Stomach (tissue), 9 donors: Measurements from ENCODE around the gene WDR76. TPM values are rescaled to one million over a fixed set of nuclear protein-coding genes. Genes with fewer than 3 reads are reported as not detected.
"Not testable (repeated sequence)": the region's sequence is repeated elsewhere in the genome, so short reads cannot be mapped to it uniquely, and the experiment has no call there.

Source experiments
- DNase-seq, 2 donors: peaks; one replicate each; pipeline versions ENCODE4 v3.0.0 to v3.0.0-alpha.2; 2013 to 2019
- H3K27ac ChIP-seq, 5 donors: fragments of 200-600 bp in 4 of 5; sonication (generic) in 4 of 5; one replicate each; pipeline ENCODE4 v1.5.1; 2013 to 2019; ENCODE audit warnings: mild to moderate bottlenecking in 1 of 5, moderate library complexity in 1 of 5
- H3K27me3 ChIP-seq, 3 donors: fragments of 200-600 bp; sonication (generic); one replicate each; pipeline ENCODE4 v1.5.1; 2017 to 2019; ENCODE audit warnings: mixed run types in 1 of 3
- H3K36me3 ChIP-seq, 4 donors: fragments of 200-600 bp; sonication (generic); 1 replicate in 3 of 4; 2 replicates in 1 of 4; pipeline ENCODE4 v1.5.1; 2016 to 2019
- H3K4me1 ChIP-seq, 4 donors: fragments of 200-600 bp; sonication (generic); one replicate each; pipeline ENCODE4 v1.5.1; 2016 to 2019
- H3K4me3 ChIP-seq, 4 donors: fragments of 200-600 bp; sonication (generic) in 3 of 4; one replicate each; pipeline ENCODE4 v1.5.1; 2016 to 2019; ENCODE audit warnings: mild to moderate bottlenecking in 1 of 4
- H3K9me3 ChIP-seq, 4 donors: fragments of 200-600 bp; sonication (generic); one replicate each; pipeline ENCODE4 v1.5.1; 2016 to 2019
- CTCF ChIP-seq, 7 experiments: fragments of 450-650 bp in 4 of 7; fragments of 200-600 bp in 3 of 7; sonication (generic) in 3 of 7; IDR thresholded peaks; one replicate each; pipeline ENCODE4 v1.5.1; 2016 to 2019; ENCODE audit warnings: antibody characterized with exemption in 7 of 7, control low read depth in 2 of 7, mild to moderate bottlenecking in 1 of 7
- EP300 ChIP-seq: sonication (generic); formaldehyde crosslinking; IDR thresholded peaks from one replicate; pipeline ENCODE4 v1.6.1; 2017; ENCODE audit warnings: antibody characterized with exemption
- POLR2A ChIP-seq, 4 donors: fragments of 450-650 bp; IDR thresholded peaks; one replicate each; pipeline ENCODE4 v1.6.1; 2016; ENCODE audit warnings: antibody characterized with exemption in 4 of 4, control low read depth in 2 of 4, mild to moderate bottlenecking in 1 of 4, moderate library complexity in 1 of 4
- POLR2AphosphoS5 ChIP-seq, 3 donors: sonication (generic); formaldehyde crosslinking; IDR thresholded peaks; one replicate each; pipeline ENCODE4 v1.6.1; 2016; ENCODE audit warnings: antibody characterized with exemption in 3 of 3
- WGBS, 5 donors: extraction: QIAGEN DNeasy Blood & Tissue Kit in 3 of 5; methylation state at CpG; one replicate each; pipeline versions ENCODE4 v1.1.5 to v1.1.7; 2013 to 2018; 5-methylcytosine and 5-hydroxymethylcytosine counted together
- intact Hi-C: fragments of 100-400 bp; cut with DNase I; formaldehyde crosslinking; loops from one replicate; pipeline ENCODE4 v1.15.1; 2023; ENCODE audit warnings: low total_unique reads
- polyA plus RNA-seq, 3 donors: library from polyadenylated mRNA; stranded (reverse); fragments of 200-250 nt; gene quantifications; one replicate each; pipeline ENCODE4 v1.2.3, GENCODE V29; 2013
- total RNA-seq, 5 donors: library from RNA; depleted of rRNA; stranded (reverse); fragments of >200 nt; gene quantifications; one replicate each; pipeline versions ENCODE4 v1.1.0 to v1.2.3, GENCODE V29; 2014 to 2016
- donor health status: healthy with polysubstance abuse.
- donor health status: Bipolar disorder and iron deficiency.
- donor health status: healthy.

WDR76 gene
- total and polyA plus RNA-seq, 8 donors = 1.2 to 14.5 (median 3.8) TPM

- WGBS, 5 donors = 7 to 9% (median 8%) methylated on average over 46 of the region's 46 CpGs
- H3K9me3 ChIP-seq = no peaks in the 10 kb centered on the region
- H3K36me3 ChIP-seq = peaks cover 0 to 11% (median 3%) of the 10 kb centered on the region in 4 donors
- peak; percentile 95 to 99 for DNase-seq
- TF ChIP-seq POLR2A (IDR thresholded peaks at IDR 0.05) (peak in 2 of 4 donors; percentile 76 to 83), CTCF (IDR thresholded peaks at IDR 0.05) (no peak), POLR2AphosphoS5 (IDR thresholded peaks at IDR 0.05) (peak; percentile 97 to 99 (median 98)), EP300 (no peak)
- peak within 1 kb of the TSS; percentile 53 to 79 (median 75) for H3K4me3 ChIP-seq
- H3K27ac ChIP-seq = peak within 1 kb of the TSS; percentile 89 to 96 (median 95)
- H3K4me1 ChIP-seq = peaks cover 34 to 75% (median 50%) of the 10 kb centered on the region in 4 donors
- no peaks in the 10 kb centered on the region for H3K27me3 ChIP-seq
- intact Hi-C loops = no loop called here
Observed at GRCh38 chr15:43824302-43825246, 2.2 kb upstream of the WDR76 start, which contains the start of gene MFAP1. Gene MFAP1 (minus strand): TSS chr15:43824690. CDS start chr15:43824569, 121 bp downstream.

- H3K27ac ChIP-seq, H3K27me3 ChIP-seq, DNase-seq, intact Hi-C loops, H3K4me3 ChIP-seq, H3K9me3 ChIP-seq, H3K36me3 ChIP-seq: not testable (repeated sequence)
- peaks cover 34 to 75% (median 49%) of the 10 kb centered on the region in 4 donors for H3K4me1 ChIP-seq
- 94 to 97% (median 96%) methylated on average over 11 of the region's 11 CpGs for WGBS, 5 donors
Observed at GRCh38 chr15:43825305-43825704, 1.5 kb upstream of the WDR76 start.

GRCh38 chr15:43826029-43826507 lies 734 bp upstream of the WDR76 start:
- peaks cover 32 to 70% (median 45%) of the 10 kb centered on the region in 4 donors for H3K4me1 ChIP-seq
- H3K27ac ChIP-seq = peak overlapping the region in 4 of 5 donors; percentile 78 to 84 (median 80)
- peak overlapping the region; percentile 48 to 61 (median 58) for H3K4me3 ChIP-seq
- no peaks in the 10 kb centered on the region for H3K36me3 ChIP-seq
- no peaks in the 10 kb centered on the region for H3K9me3 ChIP-seq
- no peaks in the 10 kb centered on the region for H3K27me3 ChIP-seq
- TF ChIP-seq POLR2AphosphoS5 (IDR thresholded peaks at IDR 0.05) (no peak), EP300 (no peak), CTCF (IDR thresholded peaks at IDR 0.05) (no peak), POLR2A (IDR thresholded peaks at IDR 0.05) (no peak)
- DNase-seq = no peak
- intact Hi-C loops = no loop called here
- WGBS, 5 donors = 95 to 97% (median 96%) methylated on average over 11 of the region's 11 CpGs

- TF ChIP-seq EP300 = no peak
- TF ChIP-seq POLR2AphosphoS5 (IDR thresholded peaks at IDR 0.05) = no peak
- TF ChIP-seq POLR2A (IDR thresholded peaks at IDR 0.05) = no peak
- no peak for TF ChIP-seq CTCF (IDR thresholded peaks at IDR 0.05)
- Histone ChIP-seq H3K9me3 (no peaks in the 10 kb centered on the region), H3K27ac (peak overlapping the region in 2 of 5 donors; percentile 82 to 84), H3K4me1 (peaks cover 13 to 49% (median 28%) of the 10 kb centered on the region in 4 donors), H3K4me3 (peak overlapping the region in 1 of 4 donors; percentile 57), H3K36me3 (no peaks in the 10 kb centered on the region), H3K27me3 (no peaks in the 10 kb centered on the region)
- intact Hi-C loops = no loop called here
- WGBS, 5 donors = 51 to 70% (median 62%) methylated on average over 6 of the region's 6 CpGs
- DNase-seq = no peak
Observed at GRCh38 chr15:43828061-43828657, 1.4 kb downstream of the WDR76 start.

- H3K36me3 ChIP-seq, H3K4me3 ChIP-seq, DNase-seq, H3K9me3 ChIP-seq, intact Hi-C loops, H3K27ac ChIP-seq, H3K27me3 ChIP-seq: not testable (repeated sequence)
- 87 to 94% (median 90%) methylated on average over 9 of the region's 9 CpGs for WGBS, 5 donors
- H3K4me1 ChIP-seq = peaks cover under 1 to 38% (median 18%) of the 10 kb centered on the region in 4 donors
Observed at GRCh38 chr15:43829951-43830540, 3.2 kb downstream of the WDR76 start.

GRCh38 chr15:43830691-43831275 lies 4.0 kb downstream of the WDR76 start:
- H3K4me1 ChIP-seq = peaks cover 0 to 32% (median 17%) of the 10 kb centered on the region in 4 donors
- intact Hi-C loops, H3K9me3 ChIP-seq, H3K4me3 ChIP-seq, H3K27ac ChIP-seq, DNase-seq, H3K27me3 ChIP-seq: not testable (repeated sequence)
- WGBS, 5 donors = 94 to 97% (median 96%) methylated on average over 9 of the region's 9 CpGs
- peaks cover 0 to 14% (median 13%) of the 10 kb centered on the region in 4 donors for H3K36me3 ChIP-seq

GRCh38 chr15:43831519-43832052 lies 4.8 kb downstream of the WDR76 start:
- H3K9me3 ChIP-seq, H3K27ac ChIP-seq, DNase-seq, H3K27me3 ChIP-seq, H3K4me3 ChIP-seq, intact Hi-C loops: not testable (repeated sequence)
- Histone ChIP-seq H3K4me1 (peaks cover 0 to 24% (median 12%) of the 10 kb centered on the region in 4 donors), H3K36me3 (peaks cover 0 to 21% (median 19%) of the 10 kb centered on the region in 4 donors)
- WGBS, 5 donors = 92 to 95% (median 93%) methylated on average over 14 of the region's 14 CpGs
